Measurements from ENCODE around the gene C2orf68.
A peak's percentile ranks its signal among the peaks of the same experiment; 100 is the strongest.
"Not testable (repeated sequence)": the region's sequence is repeated elsewhere in the genome, so short reads cannot be mapped to it uniquely, and the experiment has no call there.

Gene C2orf68

GRCh38 chr2:85599468-85600234 lies 12.2 kb downstream of the C2orf68 start:
- no peak for DNase-seq (ENCODE audit: low read depth)

- no peak for DNase-seq (ENCODE audit: low read depth)
Observed at GRCh38 chr2:85598594-85599340, 13.1 kb downstream of the C2orf68 start.

- no peak for DNase-seq (ENCODE audit: low read depth)
Observed at GRCh38 chr2:85597241-85597640, 14.6 kb downstream of the C2orf68 start.

- DNase-seq (ENCODE audit: low read depth): no peak
Observed at GRCh38 chr2:85596486-85597143, 15.3 kb downstream of the C2orf68 start.

- no peak for DNase-seq (ENCODE audit: low read depth)
Observed at GRCh38 chr2:85596026-85596333, 15.9 kb downstream of the C2orf68 start.

- DNase-seq (ENCODE audit: low read depth): peak; percentile 87
Observed at GRCh38 chr2:85595301-85596025, 16.4 kb downstream of the C2orf68 start, which contains the start of gene RNF181. TSS of gene RNF181 (plus strand) at chr2:85595745. CDS start at chr2:85595764, 19 bp downstream.

GRCh38 chr2:85594715-85595300 lies 17.1 kb downstream of the C2orf68 start:
- no peak for DNase-seq (ENCODE audit: low read depth)

GRCh38 chr2:85593023-85593422 lies 18.8 kb downstream of the C2orf68 start:
- DNase-seq (ENCODE audit: low read depth): no peak

- DNase-seq (ENCODE audit: low read depth): not testable (repeated sequence)
Observed at GRCh38 chr2:85592299-85592698, 19.6 kb downstream of the C2orf68 start.

- DNase-seq (ENCODE audit: low read depth): no peak
Observed at GRCh38 chr2:85591563-85591962, 20.3 kb downstream of the C2orf68 start.

GRCh38 chr2:85590950-85591349 lies 20.9 kb downstream of the C2orf68 start:
- DNase-seq (ENCODE audit: low read depth): no peak

- DNase-seq (ENCODE audit: low read depth): no peak
Observed at GRCh38 chr2:85589982-85590791, 21.7 kb downstream of the C2orf68 start.

GRCh38 chr2:85589181-85589580 lies 22.7 kb downstream of the C2orf68 start:
- no peak for DNase-seq (ENCODE audit: low read depth)

- no peak for DNase-seq (ENCODE audit: low read depth)
Observed at GRCh38 chr2:85588645-85589044, 23.2 kb downstream of the C2orf68 start.

- DNase-seq (ENCODE audit: low read depth): no peak
Observed at GRCh38 chr2:85588236-85588635, 23.6 kb downstream of the C2orf68 start.

- no peak for DNase-seq (ENCODE audit: low read depth)
Observed at GRCh38 chr2:85585781-85586105, 26.1 kb downstream of the C2orf68 start.

GRCh38 chr2:85584857-85585780 lies 26.7 kb downstream of the C2orf68 start:
- DNase-seq (ENCODE audit: low read depth): no peak

GRCh38 chr2:85584354-85584856 lies 27.5 kb downstream of the C2orf68 start, which contains the start of gene VAMP5:
TSS of gene VAMP5 (plus strand) at chr2:85584431. CDS start at chr2:85584491, 60 bp downstream.
- peak; percentile 26 for DNase-seq (ENCODE audit: low read depth)

GRCh38 chr2:85583667-85584353 lies 28.1 kb downstream of the C2orf68 start:
- no peak for DNase-seq (ENCODE audit: low read depth)
